Body of pancreas (tissue), 4 donors: ENCODE data around the gene CNDP2.

ENCODE experiments used
- POLR2A ChIP-seq, 3 donors: fragments of 450-650 bp; IDR thresholded peaks; one replicate each; pipeline ENCODE4 v1.6.1; 2016; ENCODE audit warnings: antibody characterized with exemption in 3 of 3, mild to moderate bottlenecking in 2 of 3
- TF ChIP-seq, protein P1 (sequence below), 7 experiments: fragments of 450-650 bp in 4 of 7; fragments of 200-600 bp in 3 of 7; sonication (generic) in 3 of 7; IDR thresholded peaks; one replicate each; pipeline ENCODE4 v1.5.1; 2016 to 2019; ENCODE audit warnings: antibody characterized with exemption in 7 of 7

DNA sequence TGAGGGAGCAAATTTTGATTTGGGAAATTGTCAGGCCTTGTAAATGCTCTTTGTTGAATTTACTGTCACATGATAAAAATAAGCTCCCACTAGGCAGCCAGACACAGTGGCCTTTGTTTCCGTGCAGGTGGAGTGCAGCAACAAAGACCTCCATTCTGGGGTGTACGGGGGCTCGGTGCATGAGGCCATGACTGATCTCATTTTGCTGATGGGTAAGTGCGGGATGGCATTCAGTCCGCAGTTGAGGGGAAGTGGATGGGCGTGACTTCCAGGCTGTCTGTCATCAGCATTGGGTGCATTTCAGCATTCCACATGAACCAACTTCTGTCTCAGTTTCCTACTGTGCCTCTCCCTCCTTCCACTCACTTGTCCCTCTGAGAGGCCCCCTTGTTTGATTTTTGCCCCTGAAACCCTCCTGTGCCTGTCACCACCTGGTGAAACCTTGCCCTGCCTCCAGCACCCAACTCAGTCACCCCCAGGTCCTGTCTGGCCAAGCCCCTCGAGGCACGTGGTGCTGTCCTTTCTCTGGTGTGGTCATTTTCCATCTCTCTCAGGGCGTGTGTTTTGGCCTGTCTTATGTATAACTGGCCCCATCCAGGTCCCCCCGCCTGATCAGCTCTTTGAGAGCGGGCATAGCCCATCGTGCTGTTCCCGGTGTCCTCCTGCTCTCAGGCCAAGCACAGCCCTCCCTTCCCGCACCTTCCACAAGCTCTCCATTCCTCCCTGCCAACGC is 16.3 kb downstream of the CNDP2 start:
- TF ChIP-seq, protein P1, sequence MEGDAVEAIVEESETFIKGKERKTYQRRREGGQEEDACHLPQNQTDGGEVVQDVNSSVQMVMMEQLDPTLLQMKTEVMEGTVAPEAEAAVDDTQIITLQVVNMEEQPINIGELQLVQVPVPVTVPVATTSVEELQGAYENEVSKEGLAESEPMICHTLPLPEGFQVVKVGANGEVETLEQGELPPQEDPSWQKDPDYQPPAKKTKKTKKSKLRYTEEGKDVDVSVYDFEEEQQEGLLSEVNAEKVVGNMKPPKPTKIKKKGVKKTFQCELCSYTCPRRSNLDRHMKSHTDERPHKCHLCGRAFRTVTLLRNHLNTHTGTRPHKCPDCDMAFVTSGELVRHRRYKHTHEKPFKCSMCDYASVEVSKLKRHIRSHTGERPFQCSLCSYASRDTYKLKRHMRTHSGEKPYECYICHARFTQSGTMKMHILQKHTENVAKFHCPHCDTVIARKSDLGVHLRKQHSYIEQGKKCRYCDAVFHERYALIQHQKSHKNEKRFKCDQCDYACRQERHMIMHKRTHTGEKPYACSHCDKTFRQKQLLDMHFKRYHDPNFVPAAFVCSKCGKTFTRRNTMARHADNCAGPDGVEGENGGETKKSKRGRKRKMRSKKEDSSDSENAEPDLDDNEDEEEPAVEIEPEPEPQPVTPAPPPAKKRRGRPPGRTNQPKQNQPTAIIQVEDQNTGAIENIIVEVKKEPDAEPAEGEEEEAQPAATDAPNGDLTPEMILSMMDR (IDR thresholded peaks at IDR 0.05), result no peak
- no peak for TF ChIP-seq POLR2A (IDR thresholded peaks at IDR 0.05)
